Right lobe of liver (tissue), 4 donors: ENCODE measurements around the gene LMOD3.

ENCODE experiments used
- CTCF ChIP-seq, 4 donors: fragments of 200-600 bp in 3 of 4; fragments of 450-650 bp in 1 of 4; IDR thresholded peaks; one replicate each; pipeline versions ENCODE4 v1.5.1 to v1.8.0; 2016 to 2022; ENCODE audit warnings: antibody characterized with exemption in 4 of 4, mild to moderate bottlenecking in 2 of 4
- POLR2A ChIP-seq: fragments of 450-650 bp; IDR thresholded peaks from one replicate; pipeline ENCODE4 v1.6.1; 2017; ENCODE audit warnings: antibody characterized with exemption, mild to moderate bottlenecking
- donor health status: DM: no; HTN: no; CAD: no.
- donor health status: DM: no; HTN: no; CAD: no.
- donor health status: DM: no; HTN: yes; CAD: no.

- TF ChIP-seq CTCF (IDR thresholded peaks at IDR 0.05): no peak
- no peak for TF ChIP-seq POLR2A
Measured at GRCh38 chr3:69088063-69088462, 34.3 kb downstream of the LMOD3 start.
